Measurements from ENCODE around the gene PTPN6.

GRCh38 chr12:7004287-7004803 lies 53.2 kb downstream of the PTPN6 start:
- TF ChIP-seq USF2 (IDR thresholded peaks at IDR 0.05; ENCODE audit: low read length) (no peak), RBBP5 (IDR thresholded peaks at IDR 0.05; ENCODE audit: borderline replicate concordance, low read depth, low read length) (no peak), JUND (IDR thresholded peaks at IDR 0.05; ENCODE audit: low read length) (no peak), POLR2A (IDR thresholded peaks at IDR 0.05; ENCODE audit: control extremely low read depth in 1 of 2, low read depth in 2 of 2, low read length in 2 of 2) (no peak), TCF12 (IDR thresholded peaks at IDR 0.05; ENCODE audit: low read depth, low read length) (no peak), CEBPB (IDR thresholded peaks at IDR 0.05; ENCODE audit: low read depth, low read length) (no peak), CTCF (IDR thresholded peaks at IDR 0.05; ENCODE audit: control extremely low read depth in 1 of 3, insufficient read depth in 1 of 3, low read depth in 1 of 3, low read length in 3 of 3) (no peak), SUZ12 (IDR thresholded peaks at IDR 0.05; ENCODE audit: low read length) (no peak), TAF1 (IDR thresholded peaks at IDR 0.05; ENCODE audit: low read depth, low read length) (no peak), CHD1 (IDR thresholded peaks at IDR 0.05; ENCODE audit: low read depth, low read length) (no peak), POLR2AphosphoS5 (IDR thresholded peaks at IDR 0.05; ENCODE audit: low read depth, low read length) (no peak), TEAD4 (IDR thresholded peaks at IDR 0.05; ENCODE audit: low read depth, low read length) (no peak), MAX (IDR thresholded peaks at IDR 0.05) (no peak), EZH2 (IDR thresholded peaks at IDR 0.05; ENCODE audit: low read depth, low read length, severe bottlenecking) (no peak)
